ENCODE measurements around the gene PLEKHG4B.
"Not testable (repeated sequence)": the region's sequence is repeated elsewhere in the genome, so short reads cannot be mapped to it uniquely, and the experiment has no call there.

The PLEKHG4B gene

GRCh38 chr5:199197-199949 is 107.4 kb downstream of the PLEKHG4B start:
- DNase-seq (ENCODE audit: low read depth in 2 of 2), result no peak

GRCh38 chr5:199950-200645 is 108.1 kb downstream of the PLEKHG4B start:
- no peak for DNase-seq (ENCODE audit: low read depth in 2 of 2)

- DNase-seq (ENCODE audit: low read depth in 2 of 2), result no peak
Observed at GRCh38 chr5:200985-201384, 109.0 kb downstream of the PLEKHG4B start.

- DNase-seq (ENCODE audit: low read depth in 2 of 2), result no peak
Observed at GRCh38 chr5:201672-202071, 109.7 kb downstream of the PLEKHG4B start.

GRCh38 chr5:203246-203930 is 111.4 kb downstream of the PLEKHG4B start:
- no peak for DNase-seq (ENCODE audit: low read depth in 2 of 2)

- no peak for DNase-seq (ENCODE audit: low read depth in 2 of 2)
Observed at GRCh38 chr5:204001-204400, 112.0 kb downstream of the PLEKHG4B start.

GRCh38 chr5:204462-204861 is 112.5 kb downstream of the PLEKHG4B start:
- DNase-seq (ENCODE audit: low read depth in 2 of 2), result no peak

GRCh38 chr5:204966-205670 is 113.2 kb downstream of the PLEKHG4B start:
- DNase-seq (ENCODE audit: low read depth in 2 of 2), result no peak

- no peak for DNase-seq (ENCODE audit: low read depth in 2 of 2)
Observed at GRCh38 chr5:206406-206805, 114.4 kb downstream of the PLEKHG4B start.

GRCh38 chr5:206927-207536 is 115.1 kb downstream of the PLEKHG4B start:
- DNase-seq (ENCODE audit: low read depth in 2 of 2), result no peak

- DNase-seq (ENCODE audit: low read depth in 2 of 2), result no peak
Observed at GRCh38 chr5:207599-207998, 115.6 kb downstream of the PLEKHG4B start.

GRCh38 chr5:208449-209114 is 116.6 kb downstream of the PLEKHG4B start:
- DNase-seq (ENCODE audit: low read depth in 2 of 2), result no peak

GRCh38 chr5:213803-214395 is 121.9 kb downstream of the PLEKHG4B start:
- no peak for DNase-seq (ENCODE audit: low read depth in 2 of 2)

- DNase-seq (ENCODE audit: low read depth in 2 of 2), result not testable (repeated sequence)
Observed at GRCh38 chr5:215256-215655, 123.3 kb downstream of the PLEKHG4B start.

GRCh38 chr5:216076-216475 is 124.1 kb downstream of the PLEKHG4B start:
- DNase-seq (ENCODE audit: low read depth in 2 of 2), result not testable (repeated sequence)

GRCh38 chr5:217494-218456 is 125.8 kb downstream of the PLEKHG4B start, which contains the start of the genes CCDC127 and SDHA:
CCDC127 (minus strand) TSS chr5:218153; CDS start chr5:216849, 1,304 bp downstream.
SDHA (plus strand) TSS chr5:218320; CDS start chr5:218356, 36 bp downstream.
- peak; percentile 98 to 99 for DNase-seq (ENCODE audit: low read depth in 2 of 2)

- no peak for DNase-seq (ENCODE audit: low read depth in 2 of 2)
Observed at GRCh38 chr5:218457-219291, 126.7 kb downstream of the PLEKHG4B start.

GRCh38 chr5:219460-219863 is 127.5 kb downstream of the PLEKHG4B start:
- no peak for DNase-seq (ENCODE audit: low read depth in 2 of 2)
